Femur (tissue), 1 donor: ENCODE results near the gene RB1.

Experiments
- DNase-seq: peaks from one replicate; pipeline ENCODE4 v3.0.0-alpha.2; 2017

RB1 gene

GRCh38 chr13:48303359-48304142 is at the start of gene RB1:
RB1 (plus strand) TSS chr13:48303751; CDS start chr13:48303913, 162 bp downstream.
- DNase-seq = peak; percentile 94

- DNase-seq = no peak
Observed at GRCh38 chr13:48253849-48254248, 49.7 kb upstream of the RB1 start.

GRCh38 chr13:48255090-48255489 is 48.5 kb upstream of the RB1 start:
- DNase-seq = no peak

GRCh38 chr13:48255954-48256353 is 47.6 kb upstream of the RB1 start:
- DNase-seq = no peak

GRCh38 chr13:48258002-48258401 is 45.5 kb upstream of the RB1 start:
- no peak for DNase-seq

- DNase-seq = no peak
Observed at GRCh38 chr13:48258430-48258829, 45.1 kb upstream of the RB1 start.

GRCh38 chr13:48260970-48261369 is 42.6 kb upstream of the RB1 start:
- no peak for DNase-seq

- no peak for DNase-seq
Observed at GRCh38 chr13:48263196-48263595, 40.4 kb upstream of the RB1 start.

GRCh38 chr13:48264058-48264457 is 39.5 kb upstream of the RB1 start:
- DNase-seq = no peak

GRCh38 chr13:48265217-48265815 is 38.2 kb upstream of the RB1 start:
- DNase-seq = no peak

GRCh38 chr13:48266150-48266549 is 37.4 kb upstream of the RB1 start:
- DNase-seq = no peak

- DNase-seq = no peak
Observed at GRCh38 chr13:48266701-48267639, 36.6 kb upstream of the RB1 start.

GRCh38 chr13:48268019-48268418 is 35.5 kb upstream of the RB1 start:
- no peak for DNase-seq

- DNase-seq = no peak
Observed at GRCh38 chr13:48273346-48273745, 30.2 kb upstream of the RB1 start.

GRCh38 chr13:48275507-48275906 is 28.0 kb upstream of the RB1 start:
- DNase-seq = no peak

GRCh38 chr13:48278806-48279205 is 24.7 kb upstream of the RB1 start:
- DNase-seq = no peak

GRCh38 chr13:48281556-48281955 is 22.0 kb upstream of the RB1 start:
- DNase-seq = no peak

GRCh38 chr13:48291730-48292129 is 11.8 kb upstream of the RB1 start:
- no peak for DNase-seq

- DNase-seq = no peak
Observed at GRCh38 chr13:48292650-48293049, 10.9 kb upstream of the RB1 start.

GRCh38 chr13:48294653-48295052 is 8.9 kb upstream of the RB1 start:
- no peak for DNase-seq

GRCh38 chr13:48295271-48295670 is 8.3 kb upstream of the RB1 start:
- no peak for DNase-seq

- no peak for DNase-seq
Observed at GRCh38 chr13:48296528-48296927, 7.0 kb upstream of the RB1 start.

- no peak for DNase-seq
Observed at GRCh38 chr13:48297131-48297786, 6.3 kb upstream of the RB1 start.
